Measurements from ENCODE around the gene STK11.

DNA sequence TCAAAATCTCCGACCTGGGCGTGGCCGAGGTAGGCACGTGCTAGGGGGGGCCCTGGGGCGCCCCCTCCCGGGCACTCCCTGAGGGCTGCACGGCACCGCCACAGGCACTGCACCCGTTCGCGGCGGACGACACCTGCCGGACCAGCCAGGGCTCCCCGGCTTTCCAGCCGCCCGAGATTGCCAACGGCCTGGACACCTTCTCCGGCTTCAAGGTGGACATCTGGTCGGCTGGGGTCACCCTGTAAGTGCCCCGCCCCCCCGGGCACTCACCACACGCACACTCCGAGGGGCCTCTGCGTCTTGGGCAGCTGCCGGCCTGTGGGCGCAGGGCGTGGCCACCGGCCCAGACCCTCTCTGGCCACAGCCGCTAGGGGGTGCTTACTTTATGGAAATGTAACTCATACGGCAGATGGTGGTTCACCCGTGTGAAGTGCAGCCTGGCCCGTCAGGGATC is 14.9 kb downstream of the STK11 start:
- TF ChIP-seq POLR2A (IDR thresholded peaks at IDR 0.05; ENCODE audit: low read depth, low read length): no peak
- no peak for TF ChIP-seq GATA2 (IDR thresholded peaks at IDR 0.05; ENCODE audit: insufficient read depth, insufficient read length, low read depth, low read length)
- TF ChIP-seq, protein P1, sequence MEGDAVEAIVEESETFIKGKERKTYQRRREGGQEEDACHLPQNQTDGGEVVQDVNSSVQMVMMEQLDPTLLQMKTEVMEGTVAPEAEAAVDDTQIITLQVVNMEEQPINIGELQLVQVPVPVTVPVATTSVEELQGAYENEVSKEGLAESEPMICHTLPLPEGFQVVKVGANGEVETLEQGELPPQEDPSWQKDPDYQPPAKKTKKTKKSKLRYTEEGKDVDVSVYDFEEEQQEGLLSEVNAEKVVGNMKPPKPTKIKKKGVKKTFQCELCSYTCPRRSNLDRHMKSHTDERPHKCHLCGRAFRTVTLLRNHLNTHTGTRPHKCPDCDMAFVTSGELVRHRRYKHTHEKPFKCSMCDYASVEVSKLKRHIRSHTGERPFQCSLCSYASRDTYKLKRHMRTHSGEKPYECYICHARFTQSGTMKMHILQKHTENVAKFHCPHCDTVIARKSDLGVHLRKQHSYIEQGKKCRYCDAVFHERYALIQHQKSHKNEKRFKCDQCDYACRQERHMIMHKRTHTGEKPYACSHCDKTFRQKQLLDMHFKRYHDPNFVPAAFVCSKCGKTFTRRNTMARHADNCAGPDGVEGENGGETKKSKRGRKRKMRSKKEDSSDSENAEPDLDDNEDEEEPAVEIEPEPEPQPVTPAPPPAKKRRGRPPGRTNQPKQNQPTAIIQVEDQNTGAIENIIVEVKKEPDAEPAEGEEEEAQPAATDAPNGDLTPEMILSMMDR (IDR thresholded peaks at IDR 0.05; ENCODE audit: extremely low read depth in 1 of 2, insufficient read depth in 1 of 2, low read depth in 1 of 2, low read length in 2 of 2): no peak
- no peak for TF ChIP-seq JUN (IDR thresholded peaks at IDR 0.05; ENCODE audit: borderline replicate concordance, insufficient read depth, insufficient read length, low read depth)
